Measurements from ENCODE around the gene ALDH1L2. TPM values are rescaled to one million over a fixed set of nuclear protein-coding genes. Genes with fewer than 3 reads are reported as not detected.

ALDH1L2 gene
- total RNA-seq, 1 donor: 79.1 TPM

- no peak for DNase-seq (ENCODE audit: low read depth)
- no peak overlapping the region for H3K4me3 ChIP-seq (ENCODE audit: low read depth, low read length)
- no peak for TF ChIP-seq CTCF (IDR thresholded peaks at IDR 0.05; ENCODE audit: insufficient read depth, low read length)
Measured at GRCh38 chr12:105040476-105040875, 43.8 kb downstream of the ALDH1L2 start.

GRCh38 chr12:105036937-105037649 lies 47.2 kb downstream of the ALDH1L2 start:
- H3K4me3 ChIP-seq (ENCODE audit: low read depth, low read length): no peak overlapping the region
- DNase-seq (ENCODE audit: low read depth): no peak
- no peak for TF ChIP-seq CTCF (IDR thresholded peaks at IDR 0.05; ENCODE audit: insufficient read depth, low read length)

GRCh38 chr12:105033851-105034250 lies 50.4 kb downstream of the ALDH1L2 start:
- no peak for DNase-seq (ENCODE audit: low read depth)
- H3K4me3 ChIP-seq (ENCODE audit: low read depth, low read length): no peak overlapping the region

GRCh38 chr12:105032703-105033357 lies 51.4 kb downstream of the ALDH1L2 start:
- DNase-seq (ENCODE audit: low read depth): peak; percentile 75
- TF ChIP-seq CTCF (IDR thresholded peaks at IDR 0.05; ENCODE audit: insufficient read depth, low read length): no peak
- no peak overlapping the region for H3K4me3 ChIP-seq (ENCODE audit: low read depth, low read length)

More at GRCh38 chr12:105033851-105034250, 50.4 kb downstream of the ALDH1L2 start:
- no peak for TF ChIP-seq CTCF (IDR thresholded peaks at IDR 0.05; ENCODE audit: insufficient read depth, low read length)

GRCh38 chr12:105030820-105031807 lies 53.1 kb downstream of the ALDH1L2 start:
- no peak for TF ChIP-seq CTCF (IDR thresholded peaks at IDR 0.05; ENCODE audit: insufficient read depth, low read length)
- no peak overlapping the region for H3K4me3 ChIP-seq (ENCODE audit: low read depth, low read length)
- DNase-seq (ENCODE audit: low read depth): no peak

- no peak for TF ChIP-seq CTCF (IDR thresholded peaks at IDR 0.05; ENCODE audit: insufficient read depth, low read length)
- DNase-seq (ENCODE audit: low read depth): no peak
- no peak overlapping the region for H3K4me3 ChIP-seq (ENCODE audit: low read depth, low read length)
Measured at GRCh38 chr12:105026411-105026810, 57.8 kb downstream of the ALDH1L2 start.

Data from fibroblast of the aortic adventitia (primary cell).